ENCODE data around the gene MTERF1. TPM values are rescaled to one million over a fixed set of nuclear protein-coding genes. Genes with fewer than 3 reads are reported as not detected.
"Not testable (repeated sequence)": the region's sequence is repeated elsewhere in the genome, so short reads cannot be mapped to it uniquely, and the experiment has no call there.

The MTERF1 gene
- polyA plus RNA-seq, 3 donors from 2014 or later: 1.4 to 9.1 (median 8.9) TPM

GRCh38 chr7:91869661-91870060 is 10.8 kb downstream of the MTERF1 start:
- Mint-ChIP-seq H3K27me3 (ENCODE audit: low read depth in 3 of 3) (peaks cover 0 to 2% (median 0%) of the 10 kb centered on the region in 3 donors), H3K4me3 (no peak overlapping the region), H3K36me3 (peaks cover 4 to 23% (median 6%) of the 10 kb centered on the region in 3 donors), H3K9me3 (no peaks in the 10 kb centered on the region), H3K27ac (peak overlapping the region in 1 of 6 donors; percentile 23), H3K4me1 (peaks cover 5 to 30% of the 10 kb centered on the region in 2 donors)
- no peak for DNase-seq

GRCh38 chr7:91866599-91867148 is 13.8 kb downstream of the MTERF1 start:
- peaks cover 0 to 2% (median 1%) of the 10 kb centered on the region in 3 donors for H3K27me3 Mint-ChIP-seq (ENCODE audit: low read depth in 3 of 3)
- H3K4me1 Mint-ChIP-seq: peaks cover 2 to 22% of the 10 kb centered on the region in 2 donors
- peaks cover 0 to 3% (median 0%) of the 10 kb centered on the region in 6 donors for H3K9me3 Mint-ChIP-seq
- DNase-seq: no peak
- H3K36me3 Mint-ChIP-seq: peaks cover 4 to 17% (median 6%) of the 10 kb centered on the region in 3 donors
- no peak overlapping the region for H3K27ac Mint-ChIP-seq
- no peak overlapping the region for H3K4me3 Mint-ChIP-seq

GRCh38 chr7:91865511-91865910 is 15.0 kb downstream of the MTERF1 start:
- no peak overlapping the region for H3K27ac Mint-ChIP-seq
- no peak for DNase-seq
- H3K4me1 Mint-ChIP-seq: peaks cover 2 to 22% of the 10 kb centered on the region in 2 donors
- H3K27me3 Mint-ChIP-seq (ENCODE audit: low read depth in 3 of 3): peaks cover 0 to 2% (median 1%) of the 10 kb centered on the region in 3 donors
- peaks cover 0 to 3% (median 0%) of the 10 kb centered on the region in 6 donors for H3K9me3 Mint-ChIP-seq
- peaks cover 4 to 14% (median 6%) of the 10 kb centered on the region in 3 donors for H3K36me3 Mint-ChIP-seq
- no peak overlapping the region for H3K4me3 Mint-ChIP-seq

- not testable (repeated sequence) for H3K9me3 Mint-ChIP-seq; H3K27ac Mint-ChIP-seq; H3K27me3 Mint-ChIP-seq (ENCODE audit: low read depth in 3 of 3); H3K4me3 Mint-ChIP-seq; DNase-seq
- H3K36me3 Mint-ChIP-seq: peaks cover 4 to 14% (median 6%) of the 10 kb centered on the region in 3 donors
- H3K4me1 Mint-ChIP-seq: peaks cover 2 to 22% of the 10 kb centered on the region in 2 donors
Observed at GRCh38 chr7:91864604-91865003, 15.9 kb downstream of the MTERF1 start.

- Mint-ChIP-seq H3K9me3 (peaks cover 0 to 3% (median 0%) of the 10 kb centered on the region in 6 donors), H3K27ac (peak overlapping the region in 1 of 6 donors; percentile 25), H3K36me3 (peaks cover 4 to 14% (median 6%) of the 10 kb centered on the region in 3 donors), H3K4me1 (peaks cover 2 to 20% of the 10 kb centered on the region in 2 donors), H3K27me3 (ENCODE audit: low read depth in 3 of 3) (peaks cover 0 to 2% (median 1%) of the 10 kb centered on the region in 3 donors), H3K4me3 (no peak overlapping the region)
- DNase-seq: no peak
Observed at GRCh38 chr7:91864070-91864469, 16.4 kb downstream of the MTERF1 start.

GRCh38 chr7:91852263-91852741 is 28.2 kb downstream of the MTERF1 start:
- Mint-ChIP-seq H3K9me3 (peaks cover 4 to 18% (median 9%) of the 10 kb centered on the region in 6 donors), H3K27ac (no peak overlapping the region), H3K36me3 (peaks cover 10 to 29% (median 25%) of the 10 kb centered on the region in 3 donors), H3K4me1 (peaks cover 2 to 7% of the 10 kb centered on the region in 2 donors), H3K27me3 (ENCODE audit: low read depth in 3 of 3) (peaks cover 0 to 2% (median 2%) of the 10 kb centered on the region in 3 donors), H3K4me3 (no peak overlapping the region)
- no peak for DNase-seq

- DNase-seq: no peak
- no peak overlapping the region for H3K27ac Mint-ChIP-seq
- H3K4me1 Mint-ChIP-seq: peaks cover 2 to 4% of the 10 kb centered on the region in 2 donors
- peaks cover 0 to 2% (median 2%) of the 10 kb centered on the region in 3 donors for H3K27me3 Mint-ChIP-seq (ENCODE audit: low read depth in 3 of 3)
- peaks cover 13 to 32% (median 30%) of the 10 kb centered on the region in 3 donors for H3K36me3 Mint-ChIP-seq
- no peak overlapping the region for H3K4me3 Mint-ChIP-seq
- peaks cover 4 to 18% (median 9%) of the 10 kb centered on the region in 6 donors for H3K9me3 Mint-ChIP-seq
Observed at GRCh38 chr7:91850455-91850854, 30.0 kb downstream of the MTERF1 start.

GRCh38 chr7:91847876-91848588 is 32.5 kb downstream of the MTERF1 start:
- H3K27me3 Mint-ChIP-seq (ENCODE audit: low read depth in 3 of 3): peaks cover 0 to 2% (median 2%) of the 10 kb centered on the region in 3 donors
- H3K9me3 Mint-ChIP-seq: peaks cover 2 to 7% (median 5%) of the 10 kb centered on the region in 6 donors
- no peak for DNase-seq
- H3K4me3 Mint-ChIP-seq: no peak overlapping the region
- H3K27ac Mint-ChIP-seq: peak overlapping the region in 1 of 6 donors; percentile 17
- H3K4me1 Mint-ChIP-seq: peaks cover 0 to 2% of the 10 kb centered on the region in 2 donors
- H3K36me3 Mint-ChIP-seq: peaks cover 10 to 22% (median 14%) of the 10 kb centered on the region in 3 donors

GRCh38 chr7:91847231-91847630 is 33.3 kb downstream of the MTERF1 start:
- H3K4me1 Mint-ChIP-seq: peaks cover 0 to 2% of the 10 kb centered on the region in 2 donors
- DNase-seq: no peak
- peaks cover 0 to 2% (median 2%) of the 10 kb centered on the region in 3 donors for H3K27me3 Mint-ChIP-seq (ENCODE audit: low read depth in 3 of 3)
- H3K9me3 Mint-ChIP-seq: peaks cover 0 to 2% (median 0%) of the 10 kb centered on the region in 6 donors
- H3K36me3 Mint-ChIP-seq: peaks cover 3 to 14% (median 8%) of the 10 kb centered on the region in 3 donors
- no peak overlapping the region for H3K4me3 Mint-ChIP-seq
- H3K27ac Mint-ChIP-seq: no peak overlapping the region

GRCh38 chr7:91846436-91846835 is 34.1 kb downstream of the MTERF1 start:
- H3K4me3 Mint-ChIP-seq: no peak overlapping the region
- peaks cover 6 to 13% (median 10%) of the 10 kb centered on the region in 3 donors for H3K36me3 Mint-ChIP-seq
- H3K27me3 Mint-ChIP-seq (ENCODE audit: low read depth in 3 of 3): peaks cover 0 to 3% (median 2%) of the 10 kb centered on the region in 3 donors
- no peak overlapping the region for H3K27ac Mint-ChIP-seq
- peaks cover 0 to 2% (median 0%) of the 10 kb centered on the region in 6 donors for H3K9me3 Mint-ChIP-seq
- no peak for DNase-seq
- peaks cover 0 to 2% of the 10 kb centered on the region in 2 donors for H3K4me1 Mint-ChIP-seq

GRCh38 chr7:91843831-91844230 is 36.7 kb downstream of the MTERF1 start:
- Mint-ChIP-seq H3K4me1 (no peaks in the 10 kb centered on the region), H3K9me3 (peaks cover 0 to 2% (median 0%) of the 10 kb centered on the region in 6 donors), H3K4me3 (no peak overlapping the region), H3K36me3 (peaks cover 9 to 13% (median 10%) of the 10 kb centered on the region in 3 donors), H3K27me3 (ENCODE audit: low read depth in 3 of 3) (peaks cover 0 to 3% (median 2%) of the 10 kb centered on the region in 3 donors), H3K27ac (no peak overlapping the region)
- DNase-seq: no peak

GRCh38 chr7:91838439-91838838 is 42.1 kb downstream of the MTERF1 start:
- no peak overlapping the region for H3K4me3 Mint-ChIP-seq

GRCh38 chr7:91837397-91838070 is 43.0 kb downstream of the MTERF1 start:
- Mint-ChIP-seq H3K27ac (no peak overlapping the region), H3K4me1 (no peaks in the 10 kb centered on the region), H3K9me3 (peaks cover 0 to 2% (median 0%) of the 10 kb centered on the region in 6 donors), H3K27me3 (ENCODE audit: low read depth in 3 of 3) (peaks cover 0 to 4% (median 0%) of the 10 kb centered on the region in 3 donors), H3K36me3 (peaks cover 0 to 8% (median 6%) of the 10 kb centered on the region in 3 donors), H3K4me3 (no peak overlapping the region)
- no peak for DNase-seq

More at GRCh38 chr7:91838439-91838838, 42.1 kb downstream of the MTERF1 start:
- H3K4me1 Mint-ChIP-seq: no peaks in the 10 kb centered on the region
- H3K36me3 Mint-ChIP-seq: peaks cover 0 to 6% (median 5%) of the 10 kb centered on the region in 3 donors
- no peak overlapping the region for H3K27ac Mint-ChIP-seq
- H3K9me3 Mint-ChIP-seq: peaks cover 0 to 2% (median 0%) of the 10 kb centered on the region in 6 donors
- no peak for DNase-seq
- H3K27me3 Mint-ChIP-seq (ENCODE audit: low read depth in 3 of 3): peaks cover 0 to 4% (median 0%) of the 10 kb centered on the region in 3 donors
